Osteocyte (in vitro differentiated cells): ENCODE measurements around the gene EXOC6B. TPM values are rescaled to one million over a fixed set of nuclear protein-coding genes. Genes with fewer than 3 reads are reported as not detected.

Source experiments
- DNase-seq: peaks from one replicate; pipeline ENCODE4 v3.0.0; 2021; ENCODE audit warnings: mixed read lengths; ENCODE audit not compliant: unreplicated experiment; ENCODE audit errors: extremely low spot score
- H3K27ac Mint-ChIP-seq: one replicate; pipeline ENCODE4 v1.8.0; 2021; ENCODE audit warnings: mild to moderate bottlenecking, mixed read lengths; ENCODE audit not compliant: unreplicated experiment
- H3K27me3 Mint-ChIP-seq: one replicate; pipeline ENCODE4 v1.8.0; 2021; ENCODE audit warnings: mixed read lengths; ENCODE audit not compliant: unreplicated experiment
- H3K36me3 Mint-ChIP-seq: one replicate; pipeline ENCODE4 v1.8.0; 2021; ENCODE audit warnings: mixed read lengths; ENCODE audit not compliant: unreplicated experiment
- H3K4me1 Mint-ChIP-seq: one replicate; pipeline ENCODE4 v1.8.0; 2021; ENCODE audit warnings: mixed read lengths; ENCODE audit not compliant: unreplicated experiment
- H3K4me3 Mint-ChIP-seq: one replicate; pipeline ENCODE4 v1.8.0; 2021; ENCODE audit warnings: mild to moderate bottlenecking, moderate library complexity, mixed read lengths; ENCODE audit not compliant: unreplicated experiment
- H3K9me3 Mint-ChIP-seq: one replicate; pipeline ENCODE4 v1.8.0; 2021; ENCODE audit warnings: mixed read lengths; ENCODE audit not compliant: unreplicated experiment
- total RNA-seq: library from RNA; stranded (reverse); gene quantifications from 2 replicates; pipeline ENCODE4 v1.2.1, GENCODE V29; 2021
- TF ChIP-seq, protein P1 (sequence below): fragments of 200-600 bp; sonication (generic); IDR thresholded peaks from 2 replicates; pipeline ENCODE4 v1.5.0; 2021; ENCODE audit warnings: antibody characterized with exemption, mild to moderate bottlenecking, moderate library complexity

The EXOC6B gene
- total RNA-seq, 1 donor from 2014 or later = 33.8 TPM

- no peak for DNase-seq
- H3K4me1 Mint-ChIP-seq = peaks cover 20% of the 10 kb centered on the region
- TF ChIP-seq, protein P1, sequence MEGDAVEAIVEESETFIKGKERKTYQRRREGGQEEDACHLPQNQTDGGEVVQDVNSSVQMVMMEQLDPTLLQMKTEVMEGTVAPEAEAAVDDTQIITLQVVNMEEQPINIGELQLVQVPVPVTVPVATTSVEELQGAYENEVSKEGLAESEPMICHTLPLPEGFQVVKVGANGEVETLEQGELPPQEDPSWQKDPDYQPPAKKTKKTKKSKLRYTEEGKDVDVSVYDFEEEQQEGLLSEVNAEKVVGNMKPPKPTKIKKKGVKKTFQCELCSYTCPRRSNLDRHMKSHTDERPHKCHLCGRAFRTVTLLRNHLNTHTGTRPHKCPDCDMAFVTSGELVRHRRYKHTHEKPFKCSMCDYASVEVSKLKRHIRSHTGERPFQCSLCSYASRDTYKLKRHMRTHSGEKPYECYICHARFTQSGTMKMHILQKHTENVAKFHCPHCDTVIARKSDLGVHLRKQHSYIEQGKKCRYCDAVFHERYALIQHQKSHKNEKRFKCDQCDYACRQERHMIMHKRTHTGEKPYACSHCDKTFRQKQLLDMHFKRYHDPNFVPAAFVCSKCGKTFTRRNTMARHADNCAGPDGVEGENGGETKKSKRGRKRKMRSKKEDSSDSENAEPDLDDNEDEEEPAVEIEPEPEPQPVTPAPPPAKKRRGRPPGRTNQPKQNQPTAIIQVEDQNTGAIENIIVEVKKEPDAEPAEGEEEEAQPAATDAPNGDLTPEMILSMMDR = no peak
- H3K4me3 Mint-ChIP-seq = no peak overlapping the region
- H3K27me3 Mint-ChIP-seq = no peaks in the 10 kb centered on the region
- H3K36me3 Mint-ChIP-seq = no peaks in the 10 kb centered on the region
- H3K9me3 Mint-ChIP-seq = no peaks in the 10 kb centered on the region
- H3K27ac Mint-ChIP-seq = no peak overlapping the region
These were observed 301.8 kb downstream of the EXOC6B start for GRCh38 chr2:72524071-72524470.

DNA sequence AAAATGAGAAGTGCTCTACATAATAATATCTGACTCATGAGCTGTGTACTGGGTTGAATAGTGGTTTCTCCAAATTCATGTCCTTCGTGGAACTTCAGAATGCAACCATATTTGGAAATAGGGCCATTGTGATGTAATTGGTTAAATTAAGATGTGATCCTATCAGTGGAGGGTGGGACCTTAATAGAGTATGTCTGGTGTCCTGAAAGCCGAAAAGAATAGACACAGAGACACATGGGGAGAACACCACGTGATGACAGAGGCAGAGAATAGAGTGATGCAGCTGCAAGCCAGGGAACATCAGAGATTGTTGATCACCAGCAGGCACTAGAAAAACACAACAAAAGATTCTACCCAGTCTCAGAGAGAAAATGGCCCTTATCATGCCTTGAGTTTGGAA is 310.1 kb downstream of the EXOC6B start:
- H3K9me3 Mint-ChIP-seq = no peaks in the 10 kb centered on the region

GRCh38 chr2:72513011-72513410 is 312.8 kb downstream of the EXOC6B start:
- Mint-ChIP-seq H3K27me3 (no peaks in the 10 kb centered on the region), H3K9me3 (no peaks in the 10 kb centered on the region), H3K27ac (no peak overlapping the region), H3K4me1 (peaks cover 19% of the 10 kb centered on the region), H3K4me3 (no peak overlapping the region), H3K36me3 (peaks cover 2% of the 10 kb centered on the region)
- DNase-seq = no peak
- TF ChIP-seq, protein P1 = no peak

More for the DNA sequence above, 310.1 kb downstream of the EXOC6B start:
- TF ChIP-seq, protein P1 = no peak
- no peak overlapping the region for H3K4me3 Mint-ChIP-seq
- H3K36me3 Mint-ChIP-seq = no peaks in the 10 kb centered on the region
- no peak overlapping the region for H3K27ac Mint-ChIP-seq
- H3K27me3 Mint-ChIP-seq = no peaks in the 10 kb centered on the region
- H3K4me1 Mint-ChIP-seq = peaks cover 16% of the 10 kb centered on the region
- DNase-seq = no peak

DNA sequence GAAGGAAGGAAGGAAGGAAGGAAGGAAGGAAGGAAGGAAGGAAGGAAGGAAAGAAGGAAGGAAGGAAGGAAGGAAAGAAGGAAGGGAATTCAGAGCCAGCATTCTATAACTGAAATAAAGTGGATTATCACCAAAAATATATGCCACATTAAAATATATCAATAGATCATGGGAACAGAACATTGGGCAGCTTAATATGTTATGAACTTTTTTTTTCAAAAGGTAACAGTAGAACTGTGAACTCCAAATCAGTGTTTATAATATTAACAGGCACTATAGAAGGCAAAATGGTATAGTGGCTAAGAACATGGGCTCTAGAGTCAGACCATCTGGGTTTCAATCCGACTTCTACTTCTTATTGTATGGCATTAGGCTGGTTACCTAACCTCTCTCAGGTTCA is 313.5 kb downstream of the EXOC6B start:
- TF ChIP-seq, protein P1 = no peak
- H3K4me3 Mint-ChIP-seq = no peak overlapping the region
- no peak for DNase-seq
- no peaks in the 10 kb centered on the region for H3K27me3 Mint-ChIP-seq
- no peak overlapping the region for H3K27ac Mint-ChIP-seq
- peaks cover 17% of the 10 kb centered on the region for H3K4me1 Mint-ChIP-seq
- H3K36me3 Mint-ChIP-seq = peaks cover 2% of the 10 kb centered on the region
- no peaks in the 10 kb centered on the region for H3K9me3 Mint-ChIP-seq

DNA sequence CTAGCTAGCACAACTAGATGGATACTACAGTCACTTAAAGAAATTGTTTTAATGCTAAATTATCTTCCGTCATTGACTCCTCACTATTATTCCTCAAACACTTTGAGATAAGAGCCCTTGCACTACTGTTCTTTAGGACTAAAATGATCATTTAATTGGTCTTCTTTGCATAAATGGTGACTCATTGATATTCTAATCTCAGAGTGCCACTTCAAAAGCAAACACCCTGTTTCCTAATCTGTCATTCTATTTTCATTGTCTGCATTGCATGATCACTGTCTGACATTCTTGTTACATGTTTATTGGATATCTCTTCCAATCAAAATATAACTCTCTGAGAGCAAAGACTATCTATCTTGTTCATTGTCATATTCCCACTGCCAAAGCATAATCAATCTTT is 313.9 kb downstream of the EXOC6B start:
- TF ChIP-seq, protein P1 = no peak
- peaks cover 17% of the 10 kb centered on the region for H3K4me1 Mint-ChIP-seq
- no peak for DNase-seq
- H3K27me3 Mint-ChIP-seq = no peaks in the 10 kb centered on the region
- peaks cover 2% of the 10 kb centered on the region for H3K36me3 Mint-ChIP-seq
- no peaks in the 10 kb centered on the region for H3K9me3 Mint-ChIP-seq
- no peak overlapping the region for H3K27ac Mint-ChIP-seq
- H3K4me3 Mint-ChIP-seq = no peak overlapping the region
